GM12872 (cell line): ENCODE data around the gene AQP2.

Source experiments
- CTCF ChIP-seq: IDR thresholded peaks from 3 replicates; pipeline ENCODE4 v1.5.1; 2011; ENCODE audit warnings: low read depth, mild to moderate bottlenecking, low read length, moderate library complexity; ENCODE audit not compliant: insufficient read depth

AQP2 gene

GRCh38 chr12:49921936-49922335 is 28.6 kb upstream of the AQP2 start:
- TF ChIP-seq CTCF, result no peak

- TF ChIP-seq CTCF, result no peak
These were observed 28.0 kb upstream of the AQP2 start for GRCh38 chr12:49922349-49923034.

- no peak for TF ChIP-seq CTCF
These were observed 27.4 kb upstream of the AQP2 start for GRCh38 chr12:49923035-49923644.

- TF ChIP-seq CTCF, result no peak
These were observed 26.5 kb upstream of the AQP2 start for GRCh38 chr12:49923880-49924556.

- no peak for TF ChIP-seq CTCF
These were observed 25.8 kb upstream of the AQP2 start for GRCh38 chr12:49924628-49925246.

- no peak for TF ChIP-seq CTCF
These were observed 24.9 kb upstream of the AQP2 start for GRCh38 chr12:49925433-49926204.
